ENCODE measurements around the gene PIK3R3.

The PIK3R3 gene

GRCh38 chr1:46068525-46068924 lies 63.9 kb downstream of the PIK3R3 start:
- peaks cover 9% of the 10 kb centered on the region for H3K4me1 ChIP-seq (ENCODE audit: insufficient read depth, low read length, severe bottlenecking)
- no peak overlapping the region for H2AFZ ChIP-seq (ENCODE audit: low read length)
- TF ChIP-seq EZH2 (IDR thresholded peaks at IDR 0.05; ENCODE audit: borderline replicate concordance, low read length) (no peak), CTCF (IDR thresholded peaks at IDR 0.05; ENCODE audit: low read length) (no peak)
- H3K36me3 ChIP-seq (ENCODE audit: insufficient read depth, low read length) = no peaks in the 10 kb centered on the region
- H3K9me3 ChIP-seq (ENCODE audit: low read length) = no peaks in the 10 kb centered on the region
- H3F3A ChIP-seq (ENCODE audit: insufficient read depth, low read length) = no peaks in the 10 kb centered on the region
- H3K9ac ChIP-seq (ENCODE audit: low read length) = no peak overlapping the region
- H3K9me2 ChIP-seq (ENCODE audit: low read depth, low read length) = no peaks in the 10 kb centered on the region
- H3K79me2 ChIP-seq (ENCODE audit: insufficient read depth, low read length) = no peaks in the 10 kb centered on the region
- H3K4me3 ChIP-seq (ENCODE audit: low read depth, low read length, poor library complexity, severe bottlenecking) = no peak overlapping the region
- no peaks in the 10 kb centered on the region for H4K20me1 ChIP-seq (ENCODE audit: insufficient read depth, low read length)
- no peak overlapping the region for H3K27ac ChIP-seq (ENCODE audit: low read depth, low read length, poor library complexity, severe bottlenecking)
- no peaks in the 10 kb centered on the region for H3K27me3 ChIP-seq (ENCODE audit: insufficient read depth, low read length)
- H3K4me2 ChIP-seq (ENCODE audit: low read length) = no peak overlapping the region

- Histone ChIP-seq H3K27me3 (ENCODE audit: insufficient read depth, low read length) (no peaks in the 10 kb centered on the region), H3K9me3 (ENCODE audit: low read length) (no peaks in the 10 kb centered on the region), H3K79me2 (ENCODE audit: insufficient read depth, low read length) (no peaks in the 10 kb centered on the region), H3K27ac (ENCODE audit: low read depth, low read length, poor library complexity, severe bottlenecking) (no peak overlapping the region), H3K36me3 (ENCODE audit: insufficient read depth, low read length) (no peaks in the 10 kb centered on the region), H3K9me2 (ENCODE audit: low read depth, low read length) (no peaks in the 10 kb centered on the region), H3K4me1 (ENCODE audit: insufficient read depth, low read length, severe bottlenecking) (peaks cover 12% of the 10 kb centered on the region), H2AFZ (ENCODE audit: low read length) (no peak overlapping the region), H4K20me1 (ENCODE audit: insufficient read depth, low read length) (no peaks in the 10 kb centered on the region), H3K4me3 (ENCODE audit: low read depth, low read length, poor library complexity, severe bottlenecking) (no peak overlapping the region), H3K9ac (ENCODE audit: low read length) (no peak overlapping the region), H3K4me2 (ENCODE audit: low read length) (no peak overlapping the region), H3F3A (ENCODE audit: insufficient read depth, low read length) (no peaks in the 10 kb centered on the region)
- TF ChIP-seq EZH2 (IDR thresholded peaks at IDR 0.05; ENCODE audit: borderline replicate concordance, low read length) (no peak), CTCF (IDR thresholded peaks at IDR 0.05; ENCODE audit: low read length) (no peak)
Measured at GRCh38 chr1:46067652-46068051, 64.8 kb downstream of the PIK3R3 start.

DNA sequence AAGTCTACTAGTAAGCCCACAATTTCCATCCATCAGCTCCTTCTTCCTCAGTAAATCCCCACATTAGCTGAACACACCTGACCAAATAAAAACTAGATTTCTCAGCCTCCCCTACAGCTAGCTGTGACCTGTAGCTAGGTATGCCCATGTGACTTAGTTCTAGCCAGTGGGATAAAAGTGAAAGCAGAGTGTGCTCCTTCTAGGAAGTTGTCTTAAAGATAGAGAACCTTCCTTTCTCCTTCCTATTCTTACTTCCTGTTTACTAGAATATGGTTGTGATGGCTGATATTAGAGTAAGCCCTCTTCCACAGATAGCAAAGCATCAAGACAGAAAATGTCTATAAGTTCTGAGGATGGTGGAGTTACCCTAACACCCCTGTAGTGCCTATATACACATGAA lies 67.0 kb downstream of the PIK3R3 start:
- no peak for TF ChIP-seq EZH2 (IDR thresholded peaks at IDR 0.05; ENCODE audit: borderline replicate concordance, low read length)
- TF ChIP-seq CTCF (IDR thresholded peaks at IDR 0.05; ENCODE audit: low read length) = no peak
- no peaks in the 10 kb centered on the region for H4K20me1 ChIP-seq (ENCODE audit: insufficient read depth, low read length)
- H2AFZ ChIP-seq (ENCODE audit: low read length) = no peak overlapping the region
- H3K4me1 ChIP-seq (ENCODE audit: insufficient read depth, low read length, severe bottlenecking) = peaks cover 15% of the 10 kb centered on the region
- no peak overlapping the region for H3K9ac ChIP-seq (ENCODE audit: low read length)
- peaks cover 13% of the 10 kb centered on the region for H3K36me3 ChIP-seq (ENCODE audit: insufficient read depth, low read length)
- H3K9me3 ChIP-seq (ENCODE audit: low read length) = no peaks in the 10 kb centered on the region
- no peak overlapping the region for H3K4me2 ChIP-seq (ENCODE audit: low read length)
- no peaks in the 10 kb centered on the region for H3K9me2 ChIP-seq (ENCODE audit: low read depth, low read length)
- H3K79me2 ChIP-seq (ENCODE audit: insufficient read depth, low read length) = no peaks in the 10 kb centered on the region
- H3F3A ChIP-seq (ENCODE audit: insufficient read depth, low read length) = no peaks in the 10 kb centered on the region
- H3K4me3 ChIP-seq (ENCODE audit: low read depth, low read length, poor library complexity, severe bottlenecking) = no peak overlapping the region
- no peak overlapping the region for H3K27ac ChIP-seq (ENCODE audit: low read depth, low read length, poor library complexity, severe bottlenecking)
- no peaks in the 10 kb centered on the region for H3K27me3 ChIP-seq (ENCODE audit: insufficient read depth, low read length)

Measured in OCI-LY1 (cell line).